Activated naive CD4-positive, alpha-beta T cell treated with Interleukin-2 at 50 U/mL for 16 hours (primary cell): ENCODE results near the gene MICAL3.

ENCODE experiments used
- DNase-seq: peaks from one replicate; pipeline ENCODE4 v3.0.0-alpha.2; 2020

Gene MICAL3

GRCh38 chr22:17925431-17925841 lies 98.9 kb downstream of the MICAL3 start:
- no peak for DNase-seq

DNA sequence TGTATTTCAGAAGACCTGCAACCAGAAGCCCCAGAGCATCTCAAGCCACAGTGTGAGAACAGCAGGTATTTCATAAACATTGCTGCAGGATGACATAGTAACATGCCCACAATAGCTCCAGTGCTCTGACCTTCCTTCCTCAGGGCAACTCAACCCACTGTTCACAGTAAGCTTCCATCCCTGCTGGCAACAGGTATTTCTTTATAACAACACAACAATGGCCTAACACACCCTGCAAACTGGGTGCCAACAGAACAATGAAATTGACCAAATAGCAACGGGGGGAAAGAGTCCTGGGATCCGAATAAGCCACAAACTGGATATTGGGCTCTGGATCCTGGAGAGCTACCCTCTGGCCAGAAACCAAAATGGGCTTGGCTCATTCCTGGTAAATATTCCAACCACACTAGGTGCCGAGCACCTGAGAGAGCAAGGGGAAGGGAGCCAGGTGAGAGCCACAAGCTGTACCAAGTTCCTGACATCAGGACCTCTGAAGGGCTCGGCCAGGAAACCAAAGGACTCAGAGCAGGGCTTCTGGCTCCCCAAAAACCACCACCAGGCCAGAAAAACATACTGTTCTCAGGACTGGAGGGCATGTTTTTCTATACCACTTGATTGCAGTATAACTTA lies 99.5 kb downstream of the MICAL3 start:
- DNase-seq: no peak

DNA sequence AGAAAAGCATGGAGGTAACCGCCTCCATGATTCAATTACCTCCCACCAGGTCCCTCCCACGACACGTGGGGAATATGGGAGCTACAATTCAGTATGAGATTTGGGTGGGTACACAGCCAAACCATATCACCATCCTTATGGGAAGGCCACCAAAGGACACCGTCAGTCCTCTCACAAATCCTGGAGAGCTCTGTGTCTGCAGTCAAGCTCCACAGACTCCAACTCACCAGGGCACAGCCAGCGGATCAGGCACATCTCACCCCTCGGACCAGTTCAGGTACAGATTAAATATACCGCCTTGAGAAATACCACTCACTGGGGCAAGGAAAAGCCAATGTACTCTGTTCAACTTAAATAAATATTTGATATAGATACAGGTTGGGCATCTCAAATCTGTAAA lies 100.3 kb downstream of the MICAL3 start:
- DNase-seq: no peak

DNA sequence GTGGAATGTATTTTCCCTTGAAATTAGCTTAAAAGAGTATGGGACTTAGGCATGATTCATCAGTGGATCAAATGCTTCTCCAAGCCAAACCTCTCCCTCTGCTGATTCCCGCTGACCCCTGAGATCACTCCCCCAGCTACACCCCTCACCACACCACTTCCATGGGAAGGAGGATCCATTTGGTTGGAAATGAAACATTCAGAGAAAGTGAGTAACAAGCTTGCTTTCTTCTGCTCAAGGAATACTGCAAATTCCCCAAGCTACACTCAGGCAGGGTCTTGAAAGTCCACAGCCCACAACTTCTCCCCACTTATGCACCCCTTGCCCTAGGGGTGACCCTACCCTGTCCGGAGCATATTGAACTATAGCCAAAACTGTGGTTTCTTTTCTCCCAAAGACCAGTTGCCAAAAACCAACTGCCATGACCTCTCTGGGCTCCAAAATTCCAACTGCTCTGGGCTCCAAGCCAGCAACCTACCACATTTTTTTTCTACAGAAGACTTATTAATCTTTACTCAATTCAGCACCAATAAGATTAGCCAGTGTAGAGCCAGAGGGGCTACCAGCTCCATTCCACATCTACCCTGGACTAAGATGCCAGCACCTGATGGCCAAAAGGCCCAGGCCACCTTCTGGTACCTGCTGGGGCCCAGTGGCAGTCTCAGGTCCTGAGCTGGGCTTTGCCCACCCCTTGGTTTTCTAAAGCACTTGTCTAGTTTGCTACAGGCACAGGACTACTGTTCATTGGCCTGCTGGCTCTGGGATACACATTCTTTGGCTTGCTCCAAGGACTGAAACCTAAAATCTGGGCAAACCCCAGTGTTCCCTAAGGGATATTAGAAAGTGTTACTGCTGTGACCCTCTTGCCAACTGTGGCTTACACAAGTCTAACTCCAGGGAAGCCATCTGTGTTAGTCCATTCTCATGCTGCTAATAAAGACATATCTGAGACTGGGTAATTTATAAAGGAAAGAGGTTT lies 101.1 kb downstream of the MICAL3 start:
- no peak for DNase-seq

DNA sequence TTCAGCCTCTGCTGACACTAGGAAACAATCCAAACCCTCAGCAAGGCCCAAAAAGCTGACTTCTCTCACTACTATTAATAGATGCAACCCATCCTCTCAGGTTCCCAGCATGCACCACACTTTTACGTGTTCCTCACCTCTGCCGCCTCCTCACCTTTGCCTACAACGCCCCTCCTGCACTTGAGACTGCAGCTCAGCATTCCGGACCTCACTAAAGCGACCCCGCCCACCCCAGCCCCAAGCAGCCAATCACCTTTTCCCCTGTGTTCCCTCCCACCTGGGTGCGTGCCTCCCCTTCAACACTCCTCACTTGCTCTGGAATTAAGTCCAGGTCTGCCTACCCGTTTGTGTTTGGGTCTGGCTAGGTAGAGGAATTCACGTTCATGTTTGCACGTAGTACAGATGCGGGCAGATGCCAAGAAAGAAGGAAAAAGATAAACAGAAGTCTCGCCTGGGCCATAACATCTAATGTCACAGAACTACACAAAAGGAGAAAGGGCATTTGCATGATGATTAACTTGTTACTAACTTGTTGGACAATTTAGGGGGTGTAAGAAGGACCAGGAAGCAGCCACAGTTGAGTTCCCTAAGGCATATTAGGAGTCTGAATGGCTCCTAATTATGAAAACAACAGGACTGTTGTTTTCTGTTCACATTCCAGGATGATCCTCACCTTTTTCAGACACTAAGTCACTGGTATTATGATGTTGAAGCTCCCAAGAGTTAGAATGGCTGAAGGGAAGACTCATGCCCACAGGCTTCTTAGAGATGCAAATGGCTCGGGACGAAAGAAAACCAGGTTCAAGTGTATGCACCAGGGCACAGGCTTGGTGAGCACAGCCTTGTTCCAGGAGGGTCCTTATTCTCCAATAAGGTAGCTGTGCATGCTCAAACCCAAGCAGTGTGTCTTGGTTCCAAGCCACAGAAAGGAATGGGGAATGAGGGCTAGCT lies 102.2 kb downstream of the MICAL3 start:
- DNase-seq: no peak

DNA sequence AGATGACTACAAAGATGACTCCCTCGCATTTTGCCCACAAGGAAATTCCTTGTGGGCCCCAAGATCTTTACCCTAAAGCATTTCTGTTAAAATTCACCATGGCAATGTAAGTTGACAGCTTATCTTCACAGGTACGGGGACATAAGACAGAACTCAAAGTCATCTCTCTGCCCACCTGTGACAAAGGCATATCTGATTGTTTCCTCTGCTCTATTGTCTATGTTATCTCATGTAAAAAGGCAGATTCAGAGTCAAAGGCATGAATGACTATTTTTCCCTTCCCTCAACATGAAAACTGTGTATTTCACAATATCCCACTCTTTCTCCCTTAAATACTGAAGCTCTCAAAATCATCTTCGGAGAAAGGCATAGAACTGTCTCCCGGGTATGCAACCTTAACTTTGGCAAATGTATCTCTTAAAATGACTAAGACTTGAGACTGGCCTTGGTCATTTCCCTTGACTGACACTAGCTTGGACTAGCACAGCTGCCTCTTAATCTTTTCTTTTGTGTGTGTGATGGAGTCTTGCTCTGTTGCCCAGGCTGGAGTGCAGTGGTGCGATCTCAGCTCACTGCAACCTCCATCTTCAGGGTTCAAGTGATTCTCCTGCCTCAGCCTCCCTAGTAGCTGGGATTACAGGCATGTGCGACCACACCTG lies 103.2 kb downstream of the MICAL3 start:
- no peak for DNase-seq

DNA sequence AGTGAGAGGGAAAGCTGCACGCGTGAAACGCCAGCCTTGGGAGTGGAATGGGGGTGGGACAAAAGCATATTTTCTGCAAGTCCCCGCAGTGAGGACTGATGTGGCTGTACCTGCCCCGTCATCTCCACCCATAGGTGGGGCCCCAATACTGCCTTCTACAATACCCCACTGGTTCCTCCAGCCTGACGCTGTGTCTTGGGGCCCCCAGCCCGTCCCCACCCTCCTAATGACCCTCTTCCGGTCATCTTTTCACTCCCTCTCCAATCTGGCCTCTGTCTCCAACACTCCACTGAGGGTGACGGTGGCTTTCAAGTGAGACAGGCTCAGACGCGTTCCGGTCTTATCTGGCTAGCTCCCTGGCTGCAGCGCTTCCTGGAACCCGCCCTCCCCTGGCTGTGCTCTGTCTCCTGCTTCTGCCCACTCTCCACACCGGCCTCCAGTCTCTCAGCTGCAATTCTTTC lies 104.2 kb downstream of the MICAL3 start:
- DNase-seq: no peak

- DNase-seq: no peak
Measured at GRCh38 chr22:17919276-17920144, 104.9 kb downstream of the MICAL3 start.

- DNase-seq: no peak
Measured at GRCh38 chr22:17918840-17919239, 105.5 kb downstream of the MICAL3 start.

- DNase-seq: no peak
Measured at GRCh38 chr22:17917490-17917983, 106.8 kb downstream of the MICAL3 start.

DNA sequence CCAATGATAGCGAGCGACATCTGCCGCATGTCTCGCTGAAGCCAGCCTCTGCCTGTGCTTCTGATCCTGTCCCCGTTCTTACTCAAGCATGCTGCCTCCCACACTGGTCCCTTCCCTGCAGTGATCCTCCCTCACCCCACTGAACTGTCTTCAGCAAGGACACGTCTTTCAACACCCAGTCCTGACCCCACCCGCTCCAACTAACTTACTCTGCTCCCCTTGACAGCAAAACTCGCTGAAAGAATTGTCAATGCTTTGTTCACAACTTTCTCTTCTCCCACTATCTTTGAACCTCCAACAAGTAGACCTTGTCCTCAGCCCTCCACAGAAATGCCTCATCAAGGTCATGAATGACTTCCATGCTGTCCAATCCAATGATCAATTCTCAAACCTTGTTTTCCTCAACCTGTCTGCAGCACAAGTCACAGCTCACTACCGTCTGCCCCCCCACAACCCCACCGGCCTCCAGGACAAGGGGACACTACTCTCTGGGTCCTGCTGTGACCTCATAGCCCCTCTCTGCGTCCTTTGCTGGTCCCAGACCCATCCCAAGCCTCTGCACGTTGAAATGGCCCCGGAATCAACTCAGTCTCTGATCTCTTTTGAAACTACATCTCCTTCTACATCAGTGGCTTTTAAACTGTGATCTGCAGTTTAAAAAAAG lies 108.0 kb downstream of the MICAL3 start:
- DNase-seq: no peak

DNA sequence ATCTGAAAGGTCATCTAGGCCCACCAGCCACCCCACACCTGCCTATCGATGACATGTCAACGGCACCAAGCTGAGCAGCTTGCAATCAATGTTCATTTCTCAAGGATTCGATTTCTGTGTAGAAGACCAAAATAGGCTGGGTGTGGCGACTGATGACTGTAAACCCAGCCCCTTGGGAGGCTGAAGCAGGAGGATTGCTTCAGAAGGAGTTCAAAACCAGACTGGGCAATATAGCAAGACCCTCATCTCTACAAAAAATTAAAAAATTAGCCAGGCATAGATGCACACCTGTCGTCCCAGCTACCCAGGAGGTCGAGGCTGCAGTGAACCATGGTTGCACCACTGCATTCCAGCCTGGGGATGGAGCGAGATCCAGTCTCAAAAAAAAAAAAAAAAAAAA lies 108.7 kb downstream of the MICAL3 start:
- no peak for DNase-seq

- no peak for DNase-seq
Measured at GRCh38 chr22:17915188-17915587, 109.2 kb downstream of the MICAL3 start.

DNA sequence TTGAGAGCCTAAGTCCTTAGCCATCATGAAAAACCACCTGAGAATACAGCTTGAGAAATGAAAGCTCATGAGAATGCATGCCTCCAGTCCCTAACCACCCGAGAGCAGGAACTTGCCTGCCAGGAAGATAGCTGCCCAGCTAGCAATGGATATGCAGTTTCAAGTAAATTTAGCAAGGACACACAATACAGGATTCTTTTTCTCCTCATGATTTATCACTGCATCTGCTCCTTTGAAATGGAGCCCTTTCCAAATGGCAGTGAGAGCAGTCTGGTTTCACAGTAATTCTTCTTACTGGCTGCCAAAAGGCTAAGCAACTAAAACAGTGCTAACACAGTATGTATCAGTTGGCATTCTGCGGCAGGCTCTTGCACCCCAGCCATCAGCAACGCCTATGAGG lies 109.9 kb downstream of the MICAL3 start:
- no peak for DNase-seq

DNA sequence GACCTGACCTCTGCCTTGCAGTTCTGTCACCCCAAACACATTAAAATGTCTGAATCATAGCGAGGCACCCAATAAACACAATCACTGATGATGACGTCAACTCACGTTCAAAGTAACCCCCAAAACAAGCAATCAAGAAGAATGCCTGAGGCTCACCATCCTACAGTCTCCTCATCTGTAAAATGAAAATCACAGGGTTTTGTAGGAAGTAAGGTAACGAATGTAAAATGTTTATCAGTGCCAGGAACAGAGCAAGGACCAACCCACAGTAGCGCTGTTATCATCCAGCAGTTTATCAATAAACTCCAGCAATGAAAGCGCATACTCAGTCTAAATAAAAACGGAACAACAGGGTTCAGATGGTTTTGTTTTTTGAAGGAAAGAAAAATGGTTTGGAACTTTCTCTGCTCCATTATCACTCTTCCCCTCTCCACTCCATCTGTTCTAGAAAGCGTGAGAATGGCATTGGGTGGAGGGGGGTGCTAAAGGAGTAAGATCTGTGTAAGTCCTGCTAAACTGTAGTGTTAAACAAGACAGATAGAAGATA lies 110.5 kb downstream of the MICAL3 start:
- no peak for DNase-seq

GRCh38 chr22:17912945-17913721 lies 111.2 kb downstream of the MICAL3 start:
- no peak for DNase-seq

GRCh38 chr22:17911887-17912286 lies 112.5 kb downstream of the MICAL3 start:
- DNase-seq: no peak

DNA sequence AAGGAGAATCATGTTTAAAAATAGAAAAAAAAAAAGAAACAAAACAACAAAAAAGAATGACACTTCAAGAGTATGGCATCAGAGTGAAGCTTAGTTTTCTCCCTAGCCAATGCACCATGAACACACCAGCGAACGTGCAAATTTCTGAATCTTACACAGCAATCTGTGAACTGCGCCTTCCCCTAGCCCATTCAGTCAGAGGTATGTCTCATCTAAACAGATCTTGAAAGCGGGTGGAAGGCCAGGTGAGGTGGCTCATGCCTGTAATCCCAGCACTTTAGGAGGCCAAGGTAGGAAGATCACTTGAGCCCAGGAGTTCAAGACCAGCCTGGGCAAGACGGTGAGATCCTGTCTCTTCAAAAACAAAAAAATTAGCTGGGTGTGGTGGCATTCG lies 113.1 kb downstream of the MICAL3 start:
- no peak for DNase-seq

GRCh38 chr22:17910561-17911311 lies 113.6 kb downstream of the MICAL3 start:
- DNase-seq: no peak
